Colonic mucosa (tissue), 4 donors: ENCODE measurements around the gene FRMD3. TPM values are rescaled to one million over a fixed set of nuclear protein-coding genes. Genes with fewer than 3 reads are reported as not detected.

ENCODE experiments used
- DNase-seq: peaks from one replicate; pipeline ENCODE4 v3.0.0-alpha.2; 2020
- H3K27ac ChIP-seq: fragments of 200-600 bp; one replicate; pipeline ENCODE4 v1.8.0; 2021
- H3K27me3 ChIP-seq: fragments of 200-600 bp; one replicate; pipeline ENCODE4 v1.8.0; 2021
- H3K36me3 ChIP-seq: fragments of 200-600 bp; one replicate; pipeline ENCODE4 v1.8.0; 2021
- H3K4me1 ChIP-seq: fragments of 200-600 bp; one replicate; pipeline ENCODE4 v1.8.0; 2021; ENCODE audit warnings: mild to moderate bottlenecking
- H3K4me3 ChIP-seq: fragments of 200-600 bp; one replicate; pipeline ENCODE4 v1.8.0; 2021
- H3K9ac ChIP-seq, 2 donors: one replicate each; pipeline ENCODE4 v1.7.0; 2013; ENCODE audit warnings: control low read depth in 2 of 2, low read depth in 2 of 2, low read length in 2 of 2
- H3K9me3 ChIP-seq: fragments of 200-600 bp; one replicate; pipeline ENCODE4 v1.8.0; 2021
- CTCF ChIP-seq: fragments of 200-600 bp; IDR thresholded peaks from one replicate; pipeline ENCODE4 v1.8.0; 2022; ENCODE audit warnings: antibody characterized with exemption, mild to moderate bottlenecking
- intact Hi-C: fragments of 100-400 bp; cut with DNase I; formaldehyde crosslinking; loops from one replicate; pipeline ENCODE4 v1.14.1; 2022
- total RNA-seq, 2 donors: library from RNA; stranded (reverse); fragmentation: NEBNext Ultra II Directional in 1 of 2; extraction: Animal tissue kit (Norgen Biotek cat#: 25700) in 1 of 2; gene quantifications; one replicate each; pipeline ENCODE4 v1.2.1, GENCODE V29; 2021
- donor health status: healthy.
- donor health status: DM: no; HTN: no; CAD: no.
- donor health status: DM: no; HTN: no; CAD: no.

FRMD3 gene
- total RNA-seq, 2 donors from 2014 or later: 14.7 to 21.3 TPM

GRCh38 chr9:83296123-83296522, 242.1 kb downstream of the FRMD3 start:
- DNase-seq: no peak
- no peaks in the 10 kb centered on the region for H3K27me3 ChIP-seq
- no peak overlapping the region for H3K4me3 ChIP-seq
- no peaks in the 10 kb centered on the region for H3K4me1 ChIP-seq
- H3K27ac ChIP-seq: no peak overlapping the region
- TF ChIP-seq CTCF: no peak
- no peaks in the 10 kb centered on the region for H3K9me3 ChIP-seq
- no peaks in the 10 kb centered on the region for H3K36me3 ChIP-seq
- intact Hi-C loops: no loop called here
- no peak overlapping the region for H3K9ac ChIP-seq

GRCh38 chr9:83294816-83295215, 243.4 kb downstream of the FRMD3 start:
- Histone ChIP-seq H3K9ac (no peak overlapping the region), H3K4me3 (no peak overlapping the region), H3K9me3 (no peaks in the 10 kb centered on the region), H3K4me1 (no peaks in the 10 kb centered on the region), H3K36me3 (no peaks in the 10 kb centered on the region), H3K27me3 (no peaks in the 10 kb centered on the region), H3K27ac (no peak overlapping the region)
- TF ChIP-seq CTCF: no peak
- intact Hi-C loops: no loop called here
- no peak for DNase-seq

- intact Hi-C loops: no loop called here
- no peak for TF ChIP-seq CTCF
- Histone ChIP-seq H3K4me3 (no peak overlapping the region), H3K9me3 (no peaks in the 10 kb centered on the region), H3K36me3 (no peaks in the 10 kb centered on the region), H3K27me3 (no peaks in the 10 kb centered on the region), H3K9ac (no peak overlapping the region), H3K4me1 (no peaks in the 10 kb centered on the region), H3K27ac (no peak overlapping the region)
- DNase-seq: no peak
These were observed 247.0 kb downstream of the FRMD3 start for GRCh38 chr9:83291196-83291595.

- Histone ChIP-seq H3K4me1 (no peaks in the 10 kb centered on the region), H3K27me3 (no peaks in the 10 kb centered on the region), H3K4me3 (no peak overlapping the region), H3K9ac (no peak overlapping the region), H3K9me3 (no peaks in the 10 kb centered on the region), H3K27ac (no peak overlapping the region), H3K36me3 (no peaks in the 10 kb centered on the region)
- no peak for DNase-seq
- intact Hi-C loops: no loop called here
- no peak for TF ChIP-seq CTCF
These were observed 247.5 kb downstream of the FRMD3 start for GRCh38 chr9:83290692-83291091.

GRCh38 chr9:83287021-83287420, 251.2 kb downstream of the FRMD3 start:
- Histone ChIP-seq H3K27me3 (no peaks in the 10 kb centered on the region), H3K27ac (no peak overlapping the region), H3K36me3 (no peaks in the 10 kb centered on the region), H3K4me3 (no peak overlapping the region), H3K4me1 (no peaks in the 10 kb centered on the region), H3K9me3 (no peaks in the 10 kb centered on the region), H3K9ac (no peak overlapping the region)
- DNase-seq: no peak
- intact Hi-C loops: no loop called here
- TF ChIP-seq CTCF: no peak
